Renal pelvis (tissue), 4 donors: ENCODE results near the gene HSD17B14. TPM values are rescaled to one million over a fixed set of nuclear protein-coding genes. Genes with fewer than 3 reads are reported as not detected.
"Not testable (repeated sequence)": the region's sequence is repeated elsewhere in the genome, so short reads cannot be mapped to it uniquely, and the experiment has no call there.

Experiments
- DNase-seq: peaks from one replicate; pipeline ENCODE4 v3.0.0-alpha.2; 2013
- polyA plus RNA-seq, 3 donors: library from polyadenylated mRNA; unstranded; fragments of 120-200 nt; gene quantifications; one replicate each; pipeline ENCODE4 v1.2.1, GENCODE V29; 2013; ENCODE audit not compliant: insufficient read length in 3 of 3

HSD17B14 gene
- polyA plus RNA-seq, 3 donors: 38.3 to 44.8 (median 43.3) TPM

GRCh38 chr19:48768994-48769713 lies 67.1 kb downstream of the HSD17B14 start:
- DNase-seq: no peak

DNA sequence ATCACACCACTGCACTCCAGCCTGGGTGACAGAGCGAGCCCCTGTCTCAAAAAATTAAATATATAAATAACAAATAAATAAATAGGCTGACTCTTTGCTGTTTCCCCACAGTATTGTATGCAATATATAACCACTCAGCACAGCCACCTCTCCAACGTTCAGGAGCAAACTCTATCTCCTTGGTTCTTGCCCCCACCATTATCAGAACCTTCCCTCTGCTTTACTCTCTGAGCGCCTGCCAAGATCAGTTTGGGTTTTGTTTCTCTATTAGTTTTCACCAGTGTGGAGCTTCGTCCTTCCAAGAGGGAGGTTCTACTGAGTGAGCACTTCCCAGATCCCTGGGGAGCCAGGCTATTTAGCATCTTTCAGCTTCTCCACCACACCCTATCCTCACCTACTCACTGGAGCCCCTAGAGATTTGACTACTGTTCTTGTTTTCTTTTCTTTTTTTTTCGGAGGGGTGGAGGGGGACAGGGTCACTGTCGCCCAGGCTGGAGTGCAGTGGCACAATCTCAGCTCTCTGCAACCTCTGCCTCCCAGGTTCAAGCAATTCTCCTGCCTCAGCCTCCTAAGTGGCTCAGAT lies 68.0 kb downstream of the HSD17B14 start:
- DNase-seq: not testable (repeated sequence)

- DNase-seq: not testable (repeated sequence)
Measured at GRCh38 chr19:48765816-48766215, 70.5 kb downstream of the HSD17B14 start.

Other genes starting within 250 kb of the HSD17B14 start
- under 1 TPM in 2 of 3 donors, not detected in 1; 0.23 to 0.24 TPM for gene SPACA4, start 229.7 kb downstream of the HSD17B14 start, polyA plus RNA-seq
- gene FAM83E, start 221.4 kb downstream of the HSD17B14 start, polyA plus RNA-seq: 1 to 10 TPM; 1.9 to 2.0 (median 1.9) TPM
- 1,000 to 10,000 TPM; 1,186 to 1,447 (median 1,300) TPM for gene RPL18, start 217.3 kb downstream of the HSD17B14 start, polyA plus RNA-seq
- 10 to 100 TPM; 30.2 to 35.2 (median 33.2) TPM for gene SPHK2, start 217.0 kb downstream of the HSD17B14 start, polyA plus RNA-seq
- gene DBP, start 199.1 kb downstream of the HSD17B14 start, polyA plus RNA-seq: 10 to 100 TPM; 13.8 to 15.4 (median 14.6) TPM
- 10 to 100 TPM; 23.2 to 29.6 (median 29.0) TPM for gene CA11, start 190.3 kb downstream of the HSD17B14 start, polyA plus RNA-seq
- 1 to 10 TPM in 2 of 3 donors, under 1 TPM in 1; 0.91 to 1.9 (median 1.5) TPM for gene NTN5, start 163.5 kb downstream of the HSD17B14 start, polyA plus RNA-seq
- 1 to 10 TPM; 2.4 to 5.8 (median 3.3) TPM for gene FUT2, start 140.5 kb downstream of the HSD17B14 start, polyA plus RNA-seq
- 1 to 10 TPM; 5.7 to 8.0 (median 7.1) TPM for gene MAMSTR, start 116.8 kb downstream of the HSD17B14 start, polyA plus RNA-seq
- 10 to 100 TPM; 15.7 to 20.8 (median 17.2) TPM for gene RASIP1, start 95.9 kb downstream of the HSD17B14 start, polyA plus RNA-seq
- under 1 TPM; 0.39 to 0.83 (median 0.65) TPM for gene IZUMO1, start 89.6 kb downstream of the HSD17B14 start, polyA plus RNA-seq
- 1 to 10 TPM; 3.0 to 4.4 (median 4.2) TPM for gene FUT1, start 83.8 kb downstream of the HSD17B14 start, polyA plus RNA-seq
- not detected for gene FGF21, start 81.0 kb downstream of the HSD17B14 start, polyA plus RNA-seq
- gene BCAT2, start 25.5 kb downstream of the HSD17B14 start, polyA plus RNA-seq: 10 to 100 TPM; 47.7 to 65.3 (median 60.4) TPM
- gene PLEKHA4, start 32.1 kb upstream of the HSD17B14 start, polyA plus RNA-seq: 10 to 100 TPM; 25.2 to 29.4 (median 25.7) TPM
- 10 to 100 TPM; 33.8 to 36.6 (median 33.9) TPM for gene PPP1R15A, start 35.9 kb upstream of the HSD17B14 start, polyA plus RNA-seq
- 1 to 10 TPM in 1 of 3 donors, under 1 TPM in 2; 0.70 to 1.5 (median 0.96) TPM for gene TULP2, start 62.3 kb upstream of the HSD17B14 start, polyA plus RNA-seq
- gene NUCB1, start 63.8 kb upstream of the HSD17B14 start, polyA plus RNA-seq: 100 to 1,000 TPM; 311 to 334 (median 332) TPM
- 10 to 100 TPM in 1 of 3 donors, 1 to 10 TPM in 2; 8.5 to 11.6 (median 9.7) TPM for gene DHDH, start 97.2 kb upstream of the HSD17B14 start, polyA plus RNA-seq
- 10 to 100 TPM; 76.5 to 91.9 (median 87.6) TPM for gene BAX, start 118.4 kb upstream of the HSD17B14 start, polyA plus RNA-seq
- 1,000 to 10,000 TPM; 2,476 to 3,205 (median 2,712) TPM for gene FTL, start 128.8 kb upstream of the HSD17B14 start, polyA plus RNA-seq
- 10 to 100 TPM; 42.9 to 56.7 (median 55.5) TPM for gene GYS1, start 156.8 kb upstream of the HSD17B14 start, polyA plus RNA-seq
- gene RUVBL2, start 157.4 kb upstream of the HSD17B14 start, polyA plus RNA-seq: 100 to 1,000 TPM in 2 of 3 donors, 10 to 100 TPM in 1; 96.2 to 118 (median 101) TPM
- gene LHB, start 180.6 kb upstream of the HSD17B14 start, polyA plus RNA-seq: under 1 TPM in 2 of 3 donors, not detected in 1; 0.30 to 0.71 TPM
- not detected for gene CGB3, start 187.8 kb upstream of the HSD17B14 start, polyA plus RNA-seq
- not detected for gene CGB2, start 195.4 kb upstream of the HSD17B14 start, polyA plus RNA-seq
- gene CGB1, start 200.4 kb upstream of the HSD17B14 start, polyA plus RNA-seq: not detected
- under 1 TPM in 1 of 3 donors, not detected in 2; 0.20 TPM for gene CGB5, start 207.4 kb upstream of the HSD17B14 start, polyA plus RNA-seq
- gene CGB8, start 212.6 kb upstream of the HSD17B14 start, polyA plus RNA-seq: under 1 TPM in 1 of 3 donors, not detected in 2; 0.39 TPM
- 1 to 10 TPM in 2 of 3 donors, under 1 TPM in 1; 0.74 to 1.4 (median 1.2) TPM for gene CGB7, start 221.3 kb upstream of the HSD17B14 start, polyA plus RNA-seq
- 1 to 10 TPM; 3.2 to 6.5 (median 5.7) TPM for gene NTF4, start 228.3 kb upstream of the HSD17B14 start, polyA plus RNA-seq
- gene KCNA7, start 236.2 kb upstream of the HSD17B14 start, polyA plus RNA-seq: under 1 TPM; 0.03 to 0.13 (median 0.05) TPM
- gene SNRNP70, start 249.0 kb upstream of the HSD17B14 start, polyA plus RNA-seq: 100 to 1,000 TPM; 322 to 406 (median 393) TPM